Stimulated activated naive CD8-positive, alpha-beta T cell treated with anti-CD3 and anti-CD28 coated beads, Interleukin-15, Interleukin-2, amounts not matched to agents 100 U/mL and 50 U/mL, for 24 hours (primary cell): Measurements from ENCODE around the gene TM9SF1.
A peak's percentile ranks its signal among the peaks of the same experiment; 100 is the strongest.

ENCODE experiments used
- ATAC-seq: fragments of 150-1000 bp; cut with Tn5 transposase; one replicate; pipeline ENCODE4 v1.10.0; 2021
- DNase-seq: peaks from one replicate; pipeline ENCODE4 v3.0.0; 2021

The TM9SF1 gene, protein sequence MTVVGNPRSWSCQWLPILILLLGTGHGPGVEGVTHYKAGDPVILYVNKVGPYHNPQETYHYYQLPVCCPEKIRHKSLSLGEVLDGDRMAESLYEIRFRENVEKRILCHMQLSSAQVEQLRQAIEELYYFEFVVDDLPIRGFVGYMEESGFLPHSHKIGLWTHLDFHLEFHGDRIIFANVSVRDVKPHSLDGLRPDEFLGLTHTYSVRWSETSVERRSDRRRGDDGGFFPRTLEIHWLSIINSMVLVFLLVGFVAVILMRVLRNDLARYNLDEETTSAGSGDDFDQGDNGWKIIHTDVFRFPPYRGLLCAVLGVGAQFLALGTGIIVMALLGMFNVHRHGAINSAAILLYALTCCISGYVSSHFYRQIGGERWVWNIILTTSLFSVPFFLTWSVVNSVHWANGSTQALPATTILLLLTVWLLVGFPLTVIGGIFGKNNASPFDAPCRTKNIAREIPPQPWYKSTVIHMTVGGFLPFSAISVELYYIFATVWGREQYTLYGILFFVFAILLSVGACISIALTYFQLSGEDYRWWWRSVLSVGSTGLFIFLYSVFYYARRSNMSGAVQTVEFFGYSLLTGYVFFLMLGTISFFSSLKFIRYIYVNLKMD

GRCh38 chr14:24195186-24196070, at the start of gene TM9SF1:
Gene TM9SF1 (minus strand): TSS chr14:24195441. CDS start chr14:24195019, 422 bp downstream.
- ATAC-seq (peak; percentile 90), DNase-seq (peak; percentile 90)

GRCh38 chr14:24243336-24243836, 48.1 kb upstream of the TM9SF1 start:
- ATAC-seq: no peak
- DNase-seq: peak; percentile 16

DNA sequence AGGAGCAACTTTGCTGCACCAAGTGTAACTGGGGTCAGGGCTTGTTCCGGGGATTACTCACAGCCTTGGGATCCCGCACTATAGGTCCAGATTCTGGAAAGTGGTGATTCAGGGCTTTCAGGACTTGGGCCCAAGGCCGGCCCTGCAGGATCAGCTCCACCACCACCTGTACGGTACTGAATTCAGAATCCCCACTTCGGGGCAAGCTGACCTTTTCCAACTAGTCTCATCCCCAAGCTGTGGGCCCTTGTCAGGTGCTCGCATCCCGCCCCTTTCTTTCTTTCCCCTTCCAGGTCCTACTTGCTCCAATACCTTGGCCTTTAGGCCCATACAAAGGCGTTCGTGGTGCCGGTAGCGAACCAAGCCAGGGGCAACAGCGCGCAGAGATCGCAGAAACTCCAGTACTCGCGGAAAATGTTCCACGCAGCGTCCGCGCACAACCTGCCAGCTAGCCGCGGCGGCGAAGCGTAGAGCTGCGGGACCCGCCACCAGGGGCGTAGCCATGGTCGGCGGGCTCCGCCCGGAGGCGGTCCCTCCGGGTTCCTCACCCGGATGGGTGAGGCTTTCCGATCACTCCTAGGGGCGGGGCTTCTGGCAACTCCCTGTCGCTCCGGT, 46.7 kb upstream of the TM9SF1 start:
- peak; percentile 88 for ATAC-seq
- peak; percentile 95 for DNase-seq

DNA sequence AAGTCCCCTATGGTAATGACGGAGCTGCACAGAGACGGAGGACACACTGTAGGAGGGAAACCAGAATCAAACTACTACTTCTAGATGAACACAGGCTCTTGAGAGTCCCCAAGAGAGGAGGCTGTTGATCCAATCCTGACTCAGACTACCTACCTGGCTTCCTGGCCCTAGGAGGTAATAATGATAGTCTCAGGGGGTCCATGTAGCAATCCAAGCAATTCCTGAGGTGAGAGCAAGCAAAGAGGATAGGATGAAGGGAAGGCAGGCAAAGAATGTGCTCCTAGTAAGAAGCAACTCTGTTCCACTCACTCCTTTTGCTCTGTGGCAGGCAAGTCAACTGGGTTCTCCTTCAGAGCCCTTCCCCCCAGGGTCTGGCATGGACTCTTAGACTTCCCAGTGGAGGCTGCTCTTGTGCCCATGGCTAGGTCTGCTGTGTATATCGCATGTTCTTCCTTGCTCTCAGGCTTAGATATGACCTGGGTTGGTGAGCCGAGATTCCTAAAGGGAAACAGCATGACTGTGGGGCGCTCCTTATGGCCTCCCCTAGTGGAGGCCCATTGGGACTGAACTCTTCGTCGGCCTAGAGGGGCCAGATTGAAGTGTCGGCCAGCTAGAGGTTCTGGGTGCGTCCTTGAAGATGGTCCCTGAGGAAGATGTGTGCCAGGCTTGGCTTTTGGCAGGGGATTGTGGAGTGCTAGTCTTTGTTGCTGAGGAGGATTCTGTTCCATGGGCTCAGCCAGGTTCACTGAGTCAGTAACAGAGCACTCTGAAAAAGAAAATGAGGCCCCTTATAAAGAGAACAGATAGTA, 45.1 kb upstream of the TM9SF1 start:
- ATAC-seq: no peak
- DNase-seq: no peak

GRCh38 chr14:24238527-24239037, 43.3 kb upstream of the TM9SF1 start:
- no peak for ATAC-seq
- no peak for DNase-seq

DNA sequence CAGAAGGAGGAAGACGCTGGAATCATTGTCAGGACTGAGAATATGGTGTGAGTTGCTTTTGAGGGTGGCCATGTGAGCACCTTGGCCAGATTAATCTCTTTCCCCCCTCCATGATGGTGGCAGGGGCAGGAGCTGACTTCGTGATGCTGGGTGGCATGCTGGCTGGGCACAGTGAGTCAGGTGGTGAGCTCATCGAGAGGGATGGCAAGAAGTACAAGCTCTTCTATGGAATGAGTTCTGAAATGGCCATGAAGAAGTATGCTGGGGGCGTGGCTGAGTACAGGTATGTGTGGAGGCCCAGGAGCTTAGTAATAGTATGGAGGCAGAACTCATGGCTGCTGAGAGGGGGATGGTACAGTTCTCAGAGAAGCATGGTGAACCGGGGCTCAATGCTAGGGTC, 42.9 kb upstream of the TM9SF1 start:
- no peak for DNase-seq
- ATAC-seq: no peak

DNA sequence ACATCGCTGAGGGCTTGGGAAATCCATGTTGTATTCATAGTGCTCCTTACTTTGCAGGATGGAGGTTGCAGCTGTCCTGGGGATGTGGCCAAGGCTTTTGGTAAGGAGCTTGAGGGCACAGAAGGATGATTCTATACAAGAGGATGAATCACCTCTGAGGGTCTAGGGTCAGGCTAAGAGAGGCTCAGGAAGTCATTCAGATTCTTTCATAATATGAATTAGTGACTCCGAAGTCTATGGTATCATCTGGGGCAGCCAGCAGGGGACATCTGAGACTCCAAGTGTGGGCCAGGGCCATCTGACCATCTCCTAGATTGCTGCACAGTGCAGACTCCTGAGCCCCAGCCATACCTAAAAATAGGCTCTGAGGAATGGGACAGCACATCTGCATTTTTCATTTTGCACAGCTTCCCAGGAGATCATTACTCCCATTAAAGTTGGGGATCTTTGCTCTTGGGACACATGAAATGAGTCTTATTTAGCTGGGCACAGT, 42.3 kb upstream of the TM9SF1 start:
- no peak for DNase-seq
- no peak for ATAC-seq

DNA sequence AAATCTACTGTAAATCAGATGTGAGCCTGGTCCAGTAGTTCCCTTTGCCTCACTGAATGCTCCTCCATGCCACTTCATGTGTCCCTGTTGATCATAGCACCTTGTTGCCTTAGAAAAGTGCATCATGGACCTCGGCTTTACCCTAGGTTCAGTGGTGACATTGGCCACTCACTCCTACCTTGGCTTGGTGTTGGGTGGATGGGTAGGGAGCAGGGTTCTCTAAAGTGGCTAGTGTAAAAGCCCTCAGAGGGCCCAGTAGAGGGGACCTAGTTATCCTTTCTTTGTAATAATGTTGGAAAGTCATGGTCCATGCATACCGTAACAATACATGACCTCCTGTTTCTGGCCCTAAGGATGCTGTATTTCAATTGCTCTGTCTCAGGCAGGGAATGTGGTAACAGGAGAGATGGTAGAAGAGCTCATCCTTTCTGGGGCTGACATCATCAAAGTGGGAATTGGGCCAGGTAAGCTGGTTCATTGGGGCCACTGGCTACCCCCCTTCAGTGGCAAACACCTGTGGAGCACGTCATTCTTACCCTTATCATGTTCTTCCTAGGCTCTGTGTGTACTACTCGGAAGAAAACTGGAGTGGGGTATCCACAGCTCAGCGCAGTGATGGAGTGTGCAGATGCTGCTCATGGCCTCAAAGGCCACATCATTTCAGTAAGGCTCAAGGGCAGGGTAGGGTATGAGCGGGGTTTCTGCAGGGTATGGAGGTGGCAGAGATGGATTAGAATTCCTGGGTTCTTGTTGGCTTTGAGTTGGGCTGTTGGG, 41.6 kb upstream of the TM9SF1 start:
- ATAC-seq: no peak
- DNase-seq: no peak

- ATAC-seq (no peak), DNase-seq (no peak)
Measured at GRCh38 chr14:24235804-24236688, 40.8 kb upstream of the TM9SF1 start.

- DNase-seq (no peak), ATAC-seq (no peak)
Measured at GRCh38 chr14:24234095-24235005, 39.1 kb upstream of the TM9SF1 start.

- no peak for ATAC-seq
Measured at GRCh38 chr14:24233538-24233866, 38.3 kb upstream of the TM9SF1 start.

DNA sequence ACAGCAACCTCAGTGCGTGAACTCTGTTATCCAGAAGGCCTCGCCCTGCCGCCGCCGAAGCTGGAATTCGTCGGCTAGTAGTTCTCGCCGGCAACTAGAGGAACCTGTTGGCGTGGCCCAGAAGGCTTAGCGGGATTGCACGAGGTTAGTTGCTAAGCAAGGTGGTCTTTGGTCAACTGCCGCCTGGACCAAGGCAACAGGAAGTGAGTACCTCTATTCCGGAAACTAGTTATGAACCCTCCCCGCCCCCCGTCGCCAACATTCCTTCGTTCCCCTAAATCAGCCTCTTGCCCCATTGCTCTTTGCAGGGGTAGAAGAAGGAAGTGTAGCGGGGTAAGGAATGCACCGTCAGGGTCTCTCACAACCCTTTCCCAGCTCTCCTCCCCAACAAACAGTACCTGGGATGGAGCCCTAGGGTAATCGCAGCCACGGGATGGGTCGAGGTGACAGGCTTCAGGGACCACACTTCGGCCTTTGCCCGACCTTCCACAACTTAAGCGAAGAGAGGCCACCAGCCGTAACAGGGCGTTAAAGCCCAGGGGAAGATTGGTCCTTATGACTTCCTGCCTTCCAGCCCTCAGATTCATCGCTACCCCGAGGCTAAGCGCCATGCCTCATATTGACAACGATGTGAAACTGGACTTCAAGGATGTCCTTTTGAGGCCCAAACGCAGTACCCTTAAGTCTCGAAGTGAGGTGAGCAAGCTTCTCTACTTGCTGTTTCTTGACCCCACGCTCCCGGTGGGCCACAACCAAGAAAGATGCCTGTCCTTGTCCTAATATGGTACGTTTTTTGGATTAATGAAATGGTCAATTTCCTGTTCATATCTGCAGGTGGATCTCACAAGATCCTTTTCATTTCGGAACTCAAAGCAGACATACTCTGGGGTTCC, 37.6 kb upstream of the TM9SF1 start, which contains the start of gene GMPR2:
Gene GMPR2, plus strand, starts transcription at position 285 of the 893 bp plus-strand sequence. Its CDS starts 325 bp downstream, at position 610.
- DNase-seq (no peak), ATAC-seq (peak; percentile 54)

More at GRCh38 chr14:24233538-24233866, 38.3 kb upstream of the TM9SF1 start:
- DNase-seq: peak; percentile 31

- ATAC-seq: peak; percentile 92
- DNase-seq: peak; percentile 88
Measured at GRCh38 chr14:24232121-24232644, 36.9 kb upstream of the TM9SF1 start, which contains the start of gene NEDD8. Gene NEDD8 (minus strand): TSS chr14:24232367. CDS start chr14:24232267, 100 bp downstream.

GRCh38 chr14:24231263-24232120, 36.3 kb upstream of the TM9SF1 start:
- peak; percentile 25 for ATAC-seq
- no peak for DNase-seq

DNA sequence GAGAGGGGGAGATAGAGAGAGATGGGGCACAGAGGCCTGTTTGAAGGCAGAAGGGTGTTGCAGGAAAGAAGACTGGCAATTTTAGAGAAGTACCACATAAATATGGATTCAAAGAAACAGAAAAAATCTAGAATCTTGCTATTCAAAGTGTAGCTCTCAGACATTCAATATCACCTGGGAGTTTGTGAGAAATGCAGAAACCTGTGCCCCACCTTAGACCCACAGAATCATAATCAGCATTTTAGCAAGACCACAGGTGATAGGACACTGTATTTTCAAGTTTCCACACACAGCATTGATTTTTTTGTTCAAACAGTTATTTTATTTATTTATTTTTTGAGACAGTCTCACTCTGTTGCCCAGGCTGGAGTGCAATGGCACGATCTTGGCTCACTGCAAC, 33.7 kb upstream of the TM9SF1 start:
- ATAC-seq (no peak), DNase-seq (no peak)
